ENCODE measurements around the gene CACNA2D3. TPM values are rescaled to one million over a fixed set of nuclear protein-coding genes. Genes with fewer than 3 reads are reported as not detected.

The CACNA2D3 gene
- total RNA-seq, 6 donors from 2014 or later: 2.9 to 16.8 (median 4.9) TPM

GRCh38 chr3:54222316-54222715, 100.0 kb downstream of the CACNA2D3 start:
- ATAC-seq (ENCODE audit: low FRiP score in 2 of 2): no peak
- no peak for TF ChIP-seq POLR2AphosphoS5 (IDR thresholded peaks at IDR 0.05)
- TF ChIP-seq EP300 (IDR thresholded peaks at IDR 0.05): no peak

GRCh38 chr3:54223063-54223462, 100.7 kb downstream of the CACNA2D3 start:
- Histone ChIP-seq H3K4me1 (no peaks in the 10 kb centered on the region), H3K9me3 (no peaks in the 10 kb centered on the region), H3K27me3 (no peaks in the 10 kb centered on the region), H3K27ac (no peak overlapping the region), H3K36me3 (no peaks in the 10 kb centered on the region), H3K4me3 (no peak overlapping the region)
- 82 to 83% methylated on average over 3 of the region's 3 CpGs for WGBS, 2 donors
- no peak for TF ChIP-seq EP300 (IDR thresholded peaks at IDR 0.05)
- TF ChIP-seq POLR2A (IDR thresholded peaks at IDR 0.05): no peak
- TF ChIP-seq POLR2AphosphoS5 (IDR thresholded peaks at IDR 0.05): no peak
- TF ChIP-seq, protein P1, sequence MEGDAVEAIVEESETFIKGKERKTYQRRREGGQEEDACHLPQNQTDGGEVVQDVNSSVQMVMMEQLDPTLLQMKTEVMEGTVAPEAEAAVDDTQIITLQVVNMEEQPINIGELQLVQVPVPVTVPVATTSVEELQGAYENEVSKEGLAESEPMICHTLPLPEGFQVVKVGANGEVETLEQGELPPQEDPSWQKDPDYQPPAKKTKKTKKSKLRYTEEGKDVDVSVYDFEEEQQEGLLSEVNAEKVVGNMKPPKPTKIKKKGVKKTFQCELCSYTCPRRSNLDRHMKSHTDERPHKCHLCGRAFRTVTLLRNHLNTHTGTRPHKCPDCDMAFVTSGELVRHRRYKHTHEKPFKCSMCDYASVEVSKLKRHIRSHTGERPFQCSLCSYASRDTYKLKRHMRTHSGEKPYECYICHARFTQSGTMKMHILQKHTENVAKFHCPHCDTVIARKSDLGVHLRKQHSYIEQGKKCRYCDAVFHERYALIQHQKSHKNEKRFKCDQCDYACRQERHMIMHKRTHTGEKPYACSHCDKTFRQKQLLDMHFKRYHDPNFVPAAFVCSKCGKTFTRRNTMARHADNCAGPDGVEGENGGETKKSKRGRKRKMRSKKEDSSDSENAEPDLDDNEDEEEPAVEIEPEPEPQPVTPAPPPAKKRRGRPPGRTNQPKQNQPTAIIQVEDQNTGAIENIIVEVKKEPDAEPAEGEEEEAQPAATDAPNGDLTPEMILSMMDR (IDR thresholded peaks at IDR 0.05): no peak
- DNase-seq: no peak
- no peak for ATAC-seq (ENCODE audit: low FRiP score in 2 of 2)

More at GRCh38 chr3:54222316-54222715, 100.0 kb downstream of the CACNA2D3 start:
- Histone ChIP-seq H3K4me3 (no peak overlapping the region), H3K36me3 (no peaks in the 10 kb centered on the region), H3K9me3 (no peaks in the 10 kb centered on the region), H3K4me1 (no peaks in the 10 kb centered on the region), H3K27me3 (no peaks in the 10 kb centered on the region), H3K27ac (no peak overlapping the region)
- DNase-seq: no peak

GRCh38 chr3:54225841-54226528, 103.6 kb downstream of the CACNA2D3 start:
- no peak for DNase-seq
- WGBS, 2 donors: 62 to 64% methylated on average over 8 of the region's 8 CpGs

DNA sequence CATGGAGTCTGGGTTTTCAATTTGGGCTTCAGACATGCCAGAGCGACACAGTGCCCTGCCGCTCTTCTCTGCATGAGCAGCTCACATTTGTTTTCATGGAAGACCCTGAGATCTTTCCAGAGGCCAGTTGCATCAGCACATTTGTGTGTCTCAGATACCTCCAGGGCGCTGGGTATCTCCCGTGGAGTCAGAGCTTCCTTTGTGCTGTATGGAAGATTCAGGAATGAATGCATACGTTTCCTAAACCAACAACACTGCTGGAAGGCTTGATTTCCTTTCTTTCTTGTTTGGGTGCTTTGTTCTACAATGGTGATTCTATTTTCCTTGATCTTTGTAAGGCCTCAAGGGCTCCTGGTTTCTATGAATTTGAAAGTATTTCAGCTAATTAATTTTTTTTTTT, 106.5 kb downstream of the CACNA2D3 start:
- H3K36me3 ChIP-seq: no peaks in the 10 kb centered on the region
- DNase-seq: no peak
- H3K4me3 ChIP-seq: no peak overlapping the region
- no peaks in the 10 kb centered on the region for H3K27me3 ChIP-seq
- H3K9me3 ChIP-seq: no peaks in the 10 kb centered on the region
- no peaks in the 10 kb centered on the region for H3K4me1 ChIP-seq
- no peak overlapping the region for H3K27ac ChIP-seq
- TF ChIP-seq, protein P1 (IDR thresholded peaks at IDR 0.05): no peak
- no peak for TF ChIP-seq POLR2A (IDR thresholded peaks at IDR 0.05)
- TF ChIP-seq EP300 (IDR thresholded peaks at IDR 0.05): no peak
- TF ChIP-seq POLR2AphosphoS5 (IDR thresholded peaks at IDR 0.05): no peak
- ATAC-seq (ENCODE audit: low FRiP score in 2 of 2): no peak
- WGBS, 2 donors: 64 to 74% methylated on average over 5 of the region's 5 CpGs

More at GRCh38 chr3:54225841-54226528, 103.6 kb downstream of the CACNA2D3 start:
- H3K27me3 ChIP-seq: no peaks in the 10 kb centered on the region
- no peaks in the 10 kb centered on the region for H3K9me3 ChIP-seq
- no peak for TF ChIP-seq POLR2A (IDR thresholded peaks at IDR 0.05)
- TF ChIP-seq, protein P1 (IDR thresholded peaks at IDR 0.05): no peak
- TF ChIP-seq POLR2AphosphoS5 (IDR thresholded peaks at IDR 0.05): no peak
- TF ChIP-seq EP300 (IDR thresholded peaks at IDR 0.05): no peak
- H3K27ac ChIP-seq: no peak overlapping the region
- H3K36me3 ChIP-seq: no peaks in the 10 kb centered on the region
- no peak for ATAC-seq (ENCODE audit: low FRiP score in 2 of 2)
- no peak overlapping the region for H3K4me3 ChIP-seq
- no peaks in the 10 kb centered on the region for H3K4me1 ChIP-seq

- TF ChIP-seq EP300 (IDR thresholded peaks at IDR 0.05): no peak
- TF ChIP-seq, protein P1 (IDR thresholded peaks at IDR 0.05): no peak
- TF ChIP-seq POLR2AphosphoS5 (IDR thresholded peaks at IDR 0.05): no peak
- Histone ChIP-seq H3K9me3 (no peaks in the 10 kb centered on the region), H3K27ac (no peak overlapping the region), H3K4me1 (no peaks in the 10 kb centered on the region), H3K27me3 (no peaks in the 10 kb centered on the region), H3K36me3 (no peaks in the 10 kb centered on the region), H3K4me3 (no peak overlapping the region)
- WGBS, 2 donors: 92 to 93% methylated on average over 4 of the region's 4 CpGs
- DNase-seq (no peak), ATAC-seq (ENCODE audit: low FRiP score in 2 of 2) (no peak)
Observed at GRCh38 chr3:54232618-54233017, 110.3 kb downstream of the CACNA2D3 start.

All from upper lobe of left lung (tissue), 6 donors.